SK-N-SH (cell line): Measurements from ENCODE around the gene CCDC194. TPM values are rescaled to one million over a fixed set of nuclear protein-coding genes. Genes with fewer than 3 reads are reported as not detected.

Source experiments
- CTCF ChIA-PET: fragments of 300-600, 350-600 bp; formaldehyde crosslinking; extraction: SDS; loops from one replicate; lab custom pipeline; 2021; lab: Yijun Ruan, JAX
- POLR2A ChIA-PET: fragments of 350-600 bp; sonication (Branson Sonifier 250); formaldehyde crosslinking; extraction: SDS; loops from one replicate; lab custom pipeline; 2020; ENCODE audit warnings: antibody characterized with exemption, inconsistent platforms; lab: Yijun Ruan, JAX
- DNase-seq: peaks from one replicate; pipeline ENCODE4 v3.0.0; 2012
- H2AFZ ChIP-seq: fragments of 200-600 bp; sonication (generic); 2 replicates; pipeline ENCODE4 v1.8.1; 2016; ENCODE audit warnings: antibody characterized with exemption, mild to moderate bottlenecking, low read depth
- H3F3A ChIP-seq: fragments of 200-600 bp; sonication (generic); replicated peaks from 2 replicates; pipeline ENCODE3; 2016; ENCODE audit warnings: antibody characterized with exemption, mild to moderate bottlenecking; ENCODE audit not compliant: insufficient read depth
- H3K27ac ChIP-seq, 2 experiments: fragments of 200-500 bp in 1 of 2; fragments of 200-600 bp in 1 of 2; sonication (Bioruptor generic) in 1 of 2; sonication (generic), shearing (Covaris generic) in 1 of 2; 2 replicates each; pipeline versions ENCODE4 v1.5.1 to v1.6.1; 2014 to 2016; ENCODE audit warnings: low read depth in 2 of 2, inconsistent platforms in 1 of 2, low read length in 1 of 2, mild to moderate bottlenecking in 1 of 2, mixed read lengths in 1 of 2
- H3K27me3 ChIP-seq: fragments of 200-600 bp; sonication (generic), shearing (Covaris generic); 2 replicates; pipeline ENCODE4 v1.6.1; 2016; ENCODE audit warnings: mixed run types; ENCODE audit not compliant: insufficient read depth
- H3K36me3 ChIP-seq, 2 experiments: fragments of 200-500 bp in 1 of 2; fragments of 200-600 bp in 1 of 2; sonication (Bioruptor generic) in 1 of 2; sonication (generic) in 1 of 2; replicated peaks in 1 of 2; 2 replicates each; pipeline versions ENCODE3 to v1.5.1; 2014 to 2016; ENCODE audit warnings: low read length in 1 of 2, mild to moderate bottlenecking in 1 of 2; ENCODE audit not compliant: insufficient read depth in 2 of 2, control insufficient read depth in 1 of 2
- H3K4me1 ChIP-seq, 2 experiments: fragments of 200-500 bp in 1 of 2; fragments of 200-600 bp in 1 of 2; sonication (Bioruptor generic) in 1 of 2; sonication (generic), shearing (Covaris generic) in 1 of 2; 2 replicates each; pipeline versions ENCODE4 v1.5.1 to v1.6.1; 2014 to 2016; ENCODE audit warnings: low read depth in 1 of 2, low read length in 1 of 2, mixed run types in 1 of 2; ENCODE audit not compliant: insufficient read depth in 2 of 2, control insufficient read depth in 1 of 2
- H3K4me2 ChIP-seq: fragments of 200-600 bp; sonication (generic), shearing (Covaris generic); 2 replicates; pipeline ENCODE4 v1.6.1; 2017; ENCODE audit warnings: mixed run types
- H3K4me3 ChIP-seq, 2 experiments: fragments of 200-500 bp in 1 of 2; fragments of 200-600 bp in 1 of 2; sonication (Bioruptor generic) in 1 of 2; sonication (generic), shearing (Covaris generic) in 1 of 2; 2 replicates each; pipeline versions ENCODE4 v1.5.1 to v1.8.1; 2014 to 2016; ENCODE audit warnings: low read depth in 2 of 2, inconsistent platforms in 1 of 2, low read length in 1 of 2, mild to moderate bottlenecking in 1 of 2, mixed read lengths in 1 of 2, moderate library complexity in 1 of 2
- H3K79me2 ChIP-seq: fragments of 200-600 bp; sonication (generic); 2 replicates; pipeline ENCODE4 v1.8.1; 2017; ENCODE audit warnings: mild to moderate bottlenecking; ENCODE audit not compliant: insufficient read depth
- H3K9ac ChIP-seq: fragments of 200-600 bp; sonication (generic); 2 replicates; pipeline ENCODE4 v1.6.1; 2017; ENCODE audit warnings: mixed run types
- H3K9me2 ChIP-seq: fragments of 200-600 bp; sonication (generic); 2 replicates; pipeline ENCODE4 v1.6.1; 2017; ENCODE audit warnings: mixed run types
- H3K9me3 ChIP-seq: fragments of 200-600 bp; sonication (generic); 2 replicates; pipeline ENCODE4 v1.6.1; 2017; ENCODE audit warnings: mixed run types, mild to moderate bottlenecking, moderate library complexity
- H4K20me1 ChIP-seq: fragments of 200-600 bp; sonication (generic); 2 replicates; pipeline ENCODE4 v1.6.1; 2017; ENCODE audit warnings: mild to moderate bottlenecking, mixed run types; ENCODE audit not compliant: insufficient read depth
- FOSL2 ChIP-seq: IDR thresholded peaks from 2 replicates; pipeline ENCODE4 v1.4.0; 2012; ENCODE audit warnings: low read depth, mild to moderate bottlenecking, moderate library complexity, borderline replicate concordance
- FOXM1 ChIP-seq: IDR thresholded peaks from 2 replicates; pipeline ENCODE4 v1.4.0; 2012; ENCODE audit warnings: low read depth, mild to moderate bottlenecking
- GABPA ChIP-seq: IDR thresholded peaks from 2 replicates; pipeline ENCODE4 v1.4.0; 2012; ENCODE audit warnings: low read depth, mild to moderate bottlenecking
- GATA2 ChIP-seq: sonication (generic); formaldehyde crosslinking; IDR thresholded peaks from 2 replicates; pipeline ENCODE4 v1.5.0; 2020; ENCODE audit warnings: mild to moderate bottlenecking, missing genetic modification reagents
- JUND ChIP-seq: IDR thresholded peaks from 2 replicates; pipeline ENCODE4 v1.4.0; 2012
- MEF2A ChIP-seq: IDR thresholded peaks from 2 replicates; pipeline ENCODE4 v1.4.0; 2012; ENCODE audit warnings: low read depth, borderline replicate concordance
- NFIC ChIP-seq: IDR thresholded peaks from 2 replicates; pipeline ENCODE4 v1.4.0; 2012; ENCODE audit warnings: borderline replicate concordance
- NRF1 ChIP-seq: IDR thresholded peaks from 2 replicates; pipeline ENCODE4 v1.6.1; 2012; ENCODE audit warnings: low read depth, mild to moderate bottlenecking, low read length
- RAD21 ChIP-seq: IDR thresholded peaks from 2 replicates; pipeline ENCODE4 v1.6.1; 2012; ENCODE audit warnings: mild to moderate bottlenecking, low read length
- RCOR1 ChIP-seq: fragments of 150-350 bp; IDR thresholded peaks from 2 replicates; pipeline ENCODE4 v1.6.1; 2017; ENCODE audit warnings: antibody characterized with exemption, low read length
- REST ChIP-seq: IDR thresholded peaks from 2 replicates; pipeline ENCODE4 v1.6.1; 2012; ENCODE audit warnings: mild to moderate bottlenecking, low read depth, low read length, moderate library complexity
- RXRA ChIP-seq: IDR thresholded peaks from 2 replicates; pipeline ENCODE4 v1.4.0; 2012; ENCODE audit warnings: low read depth, mild to moderate bottlenecking, borderline replicate concordance
- TAF1 ChIP-seq: IDR thresholded peaks from 2 replicates; pipeline ENCODE4 v1.6.1; 2012; ENCODE audit warnings: low read depth, mild to moderate bottlenecking, low read length, moderate library complexity, borderline replicate concordance
- YY1 ChIP-seq: IDR thresholded peaks from 2 replicates; pipeline ENCODE4 v1.4.0; 2012; ENCODE audit warnings: low read depth, mild to moderate bottlenecking
- ZBTB33 ChIP-seq: IDR thresholded peaks from 2 replicates; pipeline ENCODE4 v1.4.0; 2012; ENCODE audit warnings: low read depth, borderline replicate concordance
- WGBS: methylation state at CpG from one replicate; pipeline ENCODE4 v1.1.6; 2017; ENCODE audit warnings: low lambda C conversion rate; 5-methylcytosine and 5-hydroxymethylcytosine counted together
- polyA plus RNA-seq, 3 experiments: library from polyadenylated mRNA; depleted of rRNA; stranded (reverse); fragments of >200 nt; gene quantifications; 2 replicates each; pipeline ENCODE4 v1.2.3, GENCODE V29; 2012
- TF ChIP-seq, protein P1 (sequence below): fragments of 150-350 bp; IDR thresholded peaks from 2 replicates; pipeline ENCODE4 v1.6.1; 2016; ENCODE audit warnings: mild to moderate bottlenecking, low read depth, low read length
- TF ChIP-seq, protein P2 (sequence below): IDR thresholded peaks from 2 replicates; pipeline ENCODE4; 2012

The CCDC194 gene
- polyA plus RNA-seq, 1 of the 3 experiments (the other 2 are of a cell fraction): not detected

- Histone ChIP-seq H3K4me3 (no peak overlapping the region), H3K9me3 (no peaks in the 10 kb centered on the region), H3K9ac (no peak overlapping the region), H2AFZ (no peak overlapping the region), H3K9me2 (no peaks in the 10 kb centered on the region), H3K27ac (no peak overlapping the region), H3K4me2 (no peak overlapping the region), H3K36me3 (no peaks in the 10 kb centered on the region), H4K20me1 (no peaks in the 10 kb centered on the region), H3F3A (no peaks in the 10 kb centered on the region), H3K4me1 (no peaks in the 10 kb centered on the region), H3K27me3 (no peaks in the 10 kb centered on the region), H3K79me2 (no peaks in the 10 kb centered on the region)
- 64% methylated on average over 3 of the region's 7 CpGs for WGBS
- DNase-seq: no peak
- TF ChIP-seq, protein P1, sequence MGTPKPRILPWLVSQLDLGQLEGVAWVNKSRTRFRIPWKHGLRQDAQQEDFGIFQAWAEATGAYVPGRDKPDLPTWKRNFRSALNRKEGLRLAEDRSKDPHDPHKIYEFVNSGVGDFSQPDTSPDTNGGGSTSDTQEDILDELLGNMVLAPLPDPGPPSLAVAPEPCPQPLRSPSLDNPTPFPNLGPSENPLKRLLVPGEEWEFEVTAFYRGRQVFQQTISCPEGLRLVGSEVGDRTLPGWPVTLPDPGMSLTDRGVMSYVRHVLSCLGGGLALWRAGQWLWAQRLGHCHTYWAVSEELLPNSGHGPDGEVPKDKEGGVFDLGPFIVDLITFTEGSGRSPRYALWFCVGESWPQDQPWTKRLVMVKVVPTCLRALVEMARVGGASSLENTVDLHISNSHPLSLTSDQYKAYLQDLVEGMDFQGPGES: no peak
- no peak for TF ChIP-seq GABPA
- TF ChIP-seq FOSL2: no peak
- no peak for TF ChIP-seq GATA2 (CRISPR knock-in tag)
- no peak for TF ChIP-seq RAD21
- TF ChIP-seq JUND: no peak
- TF ChIP-seq, protein P2, sequence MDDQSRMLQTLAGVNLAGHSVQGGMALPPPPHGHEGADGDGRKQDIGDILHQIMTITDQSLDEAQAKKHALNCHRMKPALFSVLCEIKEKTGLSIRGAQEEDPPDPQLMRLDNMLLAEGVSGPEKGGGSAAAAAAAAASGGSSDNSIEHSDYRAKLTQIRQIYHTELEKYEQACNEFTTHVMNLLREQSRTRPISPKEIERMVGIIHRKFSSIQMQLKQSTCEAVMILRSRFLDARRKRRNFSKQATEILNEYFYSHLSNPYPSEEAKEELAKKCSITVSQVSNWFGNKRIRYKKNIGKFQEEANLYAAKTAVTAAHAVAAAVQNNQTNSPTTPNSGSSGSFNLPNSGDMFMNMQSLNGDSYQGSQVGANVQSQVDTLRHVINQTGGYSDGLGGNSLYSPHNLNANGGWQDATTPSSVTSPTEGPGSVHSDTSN: no peak
- no peak for TF ChIP-seq TAF1
- no peak for TF ChIP-seq REST
- no peak for TF ChIP-seq ZBTB33
- TF ChIP-seq MEF2A: no peak
- TF ChIP-seq RXRA: no peak
- no peak for TF ChIP-seq RCOR1
- no peak for TF ChIP-seq FOXM1
- TF ChIP-seq YY1: no peak
- no peak for TF ChIP-seq NRF1
- no peak for TF ChIP-seq NFIC
- ChIA-PET POLR2A (no interaction called here), CTCF (interaction anchor here (1.0 to 3.7 kb wide), 5 partner anchors 9 to 31 kb away, joined by 4 to 20 read pairs (median 4); no protein-coding TSS in a partner anchor)
These were observed 35.6 kb downstream of the CCDC194 start for GRCh38 chr19:17358395-17358794.
